Raji (cell line): ENCODE data around the gene RIPK1.

ENCODE experiments used
- POLR2A ChIP-seq: IDR thresholded peaks from 2 replicates; pipeline ENCODE4 v1.6.1; 2011; ENCODE audit warnings: low read depth, low read length, control low read depth; ENCODE audit not compliant: insufficient read depth

The RIPK1 gene

DNA sequence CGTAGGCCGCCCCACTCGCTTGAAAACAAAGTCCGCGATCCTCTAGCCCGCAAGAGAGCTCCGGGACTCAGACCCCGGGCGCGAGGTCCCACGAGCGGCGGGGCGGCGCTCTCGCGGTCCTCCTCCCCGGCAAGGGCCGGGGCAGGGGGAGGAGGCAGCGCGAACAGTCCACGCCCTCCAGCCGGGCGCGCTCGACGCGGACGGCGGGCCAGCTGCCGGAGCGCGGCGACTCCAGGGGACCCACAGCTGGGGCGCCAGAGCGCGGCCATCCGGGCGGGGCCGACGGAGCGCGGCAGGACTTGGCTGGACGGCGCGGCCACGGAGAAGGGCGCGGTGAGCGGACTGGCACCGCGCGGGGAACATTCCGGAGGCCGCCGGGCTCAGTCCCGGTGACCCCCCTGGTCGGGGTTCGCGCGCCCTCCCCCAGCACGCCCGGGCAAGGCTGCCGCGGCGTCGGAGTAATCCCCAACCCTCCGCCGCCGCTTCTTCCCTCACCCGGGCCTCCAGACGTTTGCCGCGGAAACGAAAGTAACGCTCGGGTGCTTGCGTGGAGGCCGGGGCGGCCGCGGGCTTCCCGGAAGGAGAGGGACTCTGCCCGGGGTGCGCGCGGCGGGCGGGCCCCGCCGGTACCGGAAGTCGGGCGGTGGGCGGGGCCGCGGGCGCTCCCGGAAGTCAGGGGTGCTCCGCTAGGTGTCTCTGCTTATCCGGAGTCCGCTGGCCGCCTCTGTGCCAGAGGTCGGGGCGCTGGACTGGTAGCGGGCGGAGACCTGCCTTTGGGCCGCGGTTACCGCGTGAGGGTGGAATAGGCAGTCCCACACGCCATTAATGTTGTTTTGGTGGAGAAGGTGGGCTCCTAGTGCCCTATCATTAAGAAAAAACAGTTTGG, at the start of gene RIPK1:
Gene RIPK1 (plus strand): TSS at position 166 of the 886 bp plus-strand sequence. CDS start 8,330 bp downstream, outside the sequence.
- TF ChIP-seq POLR2A, result peak; percentile 83

DNA sequence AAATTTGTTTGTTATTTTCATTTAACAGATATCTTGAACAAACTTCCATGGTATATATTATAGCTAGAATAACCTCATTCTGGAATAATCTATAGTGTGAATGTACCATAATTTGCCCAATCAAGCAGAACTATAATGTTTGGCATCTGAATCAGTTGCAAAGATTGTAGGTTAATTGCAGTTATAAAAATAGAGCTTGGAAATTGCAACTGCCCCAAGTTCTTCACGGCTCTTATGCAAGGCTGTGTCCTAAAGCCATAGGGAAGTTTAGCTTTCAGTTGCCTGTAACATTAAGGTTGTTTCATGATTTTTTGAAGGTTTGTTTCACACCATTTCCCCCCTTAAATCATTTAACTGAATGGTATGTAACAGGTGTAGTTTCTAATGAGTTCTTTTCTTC, 49.2 kb upstream of the RIPK1 start:
- TF ChIP-seq POLR2A, result no peak

DNA sequence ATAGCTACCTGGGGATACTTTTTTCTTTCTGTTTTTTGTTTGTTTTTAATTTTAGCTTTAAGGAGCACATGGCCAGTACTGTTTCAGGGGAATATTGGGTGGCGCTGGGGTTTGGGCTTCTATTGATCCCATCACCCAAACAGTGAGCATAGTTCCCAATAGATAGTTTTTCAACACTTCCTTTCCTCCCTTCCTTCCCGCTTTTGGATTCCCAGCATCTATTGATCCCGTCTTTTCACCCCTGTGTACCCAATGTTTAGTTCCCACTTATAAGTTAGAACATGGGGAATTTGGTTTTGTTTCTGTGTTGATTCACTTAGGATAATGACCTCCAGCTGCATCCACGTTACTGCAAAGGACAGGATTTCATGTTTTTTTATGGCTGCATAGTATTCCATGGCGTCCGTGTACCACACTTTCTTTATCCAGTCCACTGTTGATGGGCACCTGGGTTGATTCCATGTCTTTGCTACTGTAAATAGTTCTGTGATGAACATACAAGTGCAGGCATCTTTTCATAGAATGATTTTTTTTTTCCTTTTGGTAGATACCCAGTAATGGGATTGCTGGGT, 48.5 kb upstream of the RIPK1 start:
- no peak for TF ChIP-seq POLR2A

DNA sequence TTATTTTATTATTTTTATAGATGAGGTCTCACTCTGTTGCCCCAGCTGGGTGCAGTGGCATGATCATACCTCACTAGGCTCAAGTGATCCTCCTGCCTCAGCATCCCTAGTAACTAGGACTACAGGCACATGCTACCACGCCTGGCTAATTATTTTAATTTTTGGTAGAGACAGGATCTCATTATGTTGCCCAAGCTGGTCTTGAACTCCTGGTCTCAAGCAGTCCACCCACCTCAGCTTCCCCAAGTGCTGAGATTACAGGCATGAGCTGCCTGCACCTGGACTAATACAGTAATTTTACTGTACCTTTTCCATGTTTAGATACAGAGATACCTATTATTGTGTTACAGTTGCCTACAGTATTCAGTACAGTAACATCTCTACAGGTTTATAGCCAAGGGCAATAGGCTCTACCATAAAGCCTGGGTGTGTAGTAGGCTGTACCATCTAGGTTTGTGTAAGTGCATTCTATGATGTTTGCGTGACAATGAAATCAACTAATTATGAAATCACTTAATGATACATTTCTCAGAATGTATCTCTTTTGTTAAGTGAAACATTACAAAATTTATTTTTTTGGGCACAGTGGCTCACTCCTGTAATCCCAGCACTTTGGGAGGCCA, 47.2 kb upstream of the RIPK1 start:
- TF ChIP-seq POLR2A, result peak; percentile 15; the same call in 1 of the 2 replicates

DNA sequence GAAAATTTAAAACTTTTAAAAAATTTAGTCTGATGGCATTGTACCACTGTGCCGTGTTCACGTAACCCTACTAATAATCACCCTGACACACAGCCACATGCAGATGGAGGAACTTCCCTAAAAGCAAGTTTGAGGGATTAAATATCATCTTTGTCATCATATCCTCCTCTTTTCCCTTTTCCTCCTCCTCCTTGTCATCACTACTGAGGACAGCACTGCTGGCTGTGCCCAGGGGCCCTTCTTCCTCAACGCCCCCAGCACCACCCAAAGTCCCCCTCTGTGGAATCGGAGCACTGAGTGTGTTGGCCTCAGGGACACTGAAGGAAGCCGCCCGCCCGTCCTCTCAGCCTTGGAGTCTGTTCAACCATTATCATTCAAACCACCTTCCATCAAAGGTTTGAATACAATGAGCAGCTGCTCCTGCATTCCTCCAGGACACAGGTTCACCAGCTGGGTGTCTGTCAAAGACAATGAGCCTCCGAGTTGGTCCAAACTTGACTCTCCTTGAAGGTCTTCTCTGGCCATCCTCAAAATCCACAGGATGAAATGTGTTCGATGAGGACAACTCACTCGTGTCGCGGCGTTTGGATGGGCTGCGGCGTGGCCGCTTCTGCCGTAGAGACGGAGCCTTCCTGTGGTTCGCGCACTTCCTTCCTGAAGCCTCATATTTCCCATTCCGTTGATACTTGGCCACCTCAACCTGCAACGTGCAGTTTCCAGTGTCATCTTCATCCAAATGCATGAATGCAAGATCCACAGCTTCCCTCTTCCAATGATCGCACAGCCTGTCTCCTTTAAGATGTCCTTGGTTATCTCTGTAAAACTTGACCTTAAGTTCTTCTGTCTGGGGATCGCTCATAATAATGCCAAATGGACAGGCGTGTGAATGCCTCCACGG, 45.3 kb upstream of the RIPK1 start:
- TF ChIP-seq POLR2A, result no peak; the same call in 1 of the 2 replicates

DNA sequence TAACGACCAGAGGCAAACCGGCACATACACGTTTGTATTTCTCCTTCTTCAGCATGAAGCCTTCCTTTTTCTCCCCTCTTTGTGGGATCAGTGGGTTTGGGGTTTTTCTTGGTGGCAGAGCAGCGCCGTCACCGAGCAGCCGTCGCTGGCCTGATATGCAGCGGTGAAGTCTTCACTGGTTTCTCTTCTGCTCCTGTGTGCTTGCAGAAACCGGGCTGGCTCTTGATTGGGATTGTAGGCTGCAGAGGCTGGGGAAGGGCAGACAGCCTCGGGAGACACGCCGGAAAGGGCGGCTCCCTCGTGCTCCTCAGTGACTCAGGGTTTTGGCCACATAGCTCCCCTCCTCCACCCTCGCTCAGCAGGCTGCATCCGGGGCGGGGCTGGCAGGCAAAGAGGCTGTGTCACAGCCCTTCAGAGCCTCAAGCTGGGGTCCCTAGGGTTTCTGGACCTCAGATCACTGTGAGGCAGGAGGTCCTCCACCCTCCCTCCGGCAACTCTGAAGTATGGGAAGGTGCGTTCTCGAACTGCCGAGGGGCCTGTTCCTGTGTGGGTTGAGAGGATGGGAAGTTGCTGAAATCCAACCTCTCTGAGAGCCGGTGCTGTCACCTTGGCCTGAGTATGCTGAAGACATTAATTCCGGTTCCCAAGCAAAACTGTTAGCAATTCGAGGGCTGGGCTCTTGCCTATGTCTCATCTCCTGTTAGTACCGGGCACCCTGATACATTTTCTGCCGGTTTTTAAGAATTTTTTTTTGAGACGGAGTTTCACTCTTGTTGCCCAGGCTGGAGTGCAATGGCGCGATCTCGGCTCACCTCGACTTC, 44.4 kb upstream of the RIPK1 start:
- TF ChIP-seq POLR2A, result peak; percentile 86

DNA sequence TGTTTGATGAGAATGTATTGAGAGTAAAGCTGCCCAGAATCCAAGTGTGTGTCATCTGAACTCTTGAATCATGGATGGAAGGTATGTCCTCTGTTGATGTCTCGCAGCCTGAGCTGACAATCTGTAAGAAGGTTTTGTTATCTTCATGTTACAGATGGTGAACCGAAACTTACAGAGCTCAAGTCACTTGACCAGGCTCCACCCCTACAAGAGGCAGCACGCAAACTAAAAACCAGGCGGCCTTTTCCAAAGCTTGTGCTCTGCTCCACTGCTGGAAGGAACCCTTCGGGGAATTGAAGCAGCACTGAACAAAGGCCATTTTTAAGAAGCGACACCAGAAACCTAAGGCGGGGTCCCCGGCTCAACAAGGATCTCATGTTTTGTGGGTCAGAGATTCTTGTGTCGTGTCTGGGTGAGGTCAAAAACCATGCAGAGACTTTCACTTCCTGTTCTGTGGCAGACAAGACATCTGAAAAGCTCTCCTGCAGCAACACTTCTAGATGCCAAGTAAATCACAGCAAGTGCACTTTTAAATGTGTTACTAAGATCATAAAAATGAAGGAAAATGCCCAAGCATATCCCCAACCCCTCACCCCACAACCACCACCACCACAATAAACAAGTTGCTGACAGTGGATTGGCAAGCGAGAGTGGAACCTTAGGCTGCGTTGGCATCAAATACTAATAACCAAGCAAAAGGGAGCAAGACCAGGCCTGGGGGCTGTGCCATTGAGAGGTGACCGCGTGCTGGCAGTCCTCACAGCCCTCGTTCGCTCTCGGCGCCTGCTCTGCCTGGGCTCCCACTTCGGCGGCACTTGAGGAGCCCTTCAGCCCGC, 41.3 kb upstream of the RIPK1 start:
- no peak for TF ChIP-seq POLR2A

DNA sequence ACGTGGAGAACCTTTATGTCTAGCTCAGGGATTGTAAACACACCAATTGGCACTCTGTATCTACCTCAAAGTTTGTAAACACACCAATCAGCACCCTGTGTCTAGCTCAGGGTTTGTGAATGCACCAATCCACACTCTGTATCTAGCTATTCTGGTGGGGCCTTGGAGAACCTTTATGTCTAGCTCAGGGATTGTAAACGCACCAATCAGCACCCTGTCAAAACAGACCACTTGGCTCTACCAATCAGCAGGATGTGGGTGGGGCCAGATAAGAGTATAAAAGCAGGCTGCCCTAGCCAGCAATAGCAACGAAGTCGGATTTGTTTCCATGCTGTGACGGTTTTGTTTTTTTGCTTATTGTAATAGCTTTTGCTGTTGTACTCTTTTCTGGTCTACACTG, 40.1 kb upstream of the RIPK1 start:
- peak; percentile 48; the same call in 1 of the 2 replicates for TF ChIP-seq POLR2A

DNA sequence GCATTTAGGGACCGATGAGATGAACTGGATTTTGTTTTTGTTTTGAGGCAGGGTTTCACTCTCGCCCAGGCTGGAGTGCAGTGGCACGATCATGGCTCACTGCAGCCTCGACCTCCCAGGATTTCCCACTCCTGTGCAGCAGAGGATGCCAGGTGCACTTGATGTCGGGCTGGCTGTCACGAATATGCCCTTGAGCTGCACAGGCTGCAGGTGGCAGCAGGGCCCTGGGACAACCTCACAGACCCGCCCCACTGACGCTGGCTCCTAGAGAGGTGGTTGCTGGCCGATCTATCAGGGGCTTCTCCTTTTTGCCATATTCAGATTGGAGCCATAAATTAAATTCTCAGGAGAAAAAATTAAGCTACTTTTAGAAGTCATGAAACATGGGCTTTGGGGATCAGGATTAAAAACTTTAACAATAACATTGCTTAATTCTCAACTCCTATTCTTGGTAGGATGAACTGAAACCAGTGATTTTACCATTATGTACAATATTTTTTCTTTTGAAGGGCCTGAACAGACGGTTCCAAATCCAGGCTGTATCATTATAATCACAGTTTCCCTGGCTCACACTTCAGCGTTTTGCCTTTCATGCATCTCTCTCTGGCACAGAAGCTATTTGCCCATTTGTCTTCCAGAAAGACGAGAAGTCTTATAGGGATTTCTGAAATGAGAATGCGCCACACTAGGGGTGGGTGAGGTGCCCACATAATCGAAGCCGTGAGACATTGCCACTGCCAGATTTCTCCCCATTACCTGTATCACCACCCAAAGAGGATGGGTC, 36.2 kb upstream of the RIPK1 start:
- TF ChIP-seq POLR2A, result no peak

DNA sequence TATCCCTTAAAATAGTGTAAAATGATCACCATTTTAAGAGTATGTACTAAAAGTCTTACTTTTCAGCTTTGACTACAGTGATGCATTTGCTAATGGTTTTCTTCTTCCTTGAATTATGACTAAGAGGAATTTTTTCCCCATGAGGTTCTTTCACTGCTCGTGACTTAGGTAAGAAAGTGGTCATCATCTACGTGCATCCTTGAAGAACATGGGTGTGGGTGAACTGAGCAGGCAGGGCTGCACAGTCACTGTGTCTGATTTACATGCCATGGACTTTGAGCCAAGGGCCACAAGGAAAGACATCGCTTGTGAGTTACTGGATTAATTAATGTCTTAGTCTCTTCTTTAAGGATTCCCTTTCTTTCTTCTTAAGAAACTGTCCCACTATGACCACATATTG, 35.3 kb upstream of the RIPK1 start:
- no peak for TF ChIP-seq POLR2A

DNA sequence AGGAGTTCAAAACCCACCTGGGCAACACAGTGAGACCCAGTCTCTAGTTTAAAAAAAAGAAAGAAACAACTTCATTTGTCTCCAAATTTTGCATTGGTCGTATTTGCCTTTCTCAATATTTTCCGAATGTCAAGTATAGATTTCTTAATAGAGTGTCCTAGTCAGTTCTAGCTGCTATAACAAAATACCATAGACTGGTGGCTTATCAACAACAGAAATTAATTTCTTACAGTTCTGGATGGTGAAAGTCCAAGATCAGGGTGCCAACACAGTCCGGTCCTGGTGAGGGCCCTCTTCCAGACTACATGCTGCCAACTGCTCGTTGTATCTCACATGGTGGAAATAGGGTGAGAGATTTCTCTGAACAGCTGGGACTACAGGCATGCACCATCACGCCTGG, 34.6 kb upstream of the RIPK1 start:
- no peak for TF ChIP-seq POLR2A

DNA sequence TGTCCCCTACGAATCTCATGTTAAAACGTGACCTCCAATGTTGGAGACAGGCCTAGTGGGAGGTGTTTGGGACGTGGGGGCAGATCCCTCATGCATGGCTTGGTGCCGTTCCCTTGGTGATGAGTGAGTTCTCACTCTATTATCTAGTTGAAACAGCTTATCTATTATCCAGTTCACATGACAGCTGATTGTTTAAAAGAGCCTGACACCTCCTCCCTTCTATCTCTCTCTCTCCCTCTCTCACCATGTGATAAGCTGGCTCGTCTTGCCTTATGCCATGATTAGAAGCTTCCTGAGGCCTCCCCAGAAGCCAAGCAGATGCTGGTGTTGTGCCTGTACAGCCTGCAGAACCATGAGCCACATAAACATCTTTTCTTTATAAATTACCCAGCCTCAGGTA, 32.9 kb upstream of the RIPK1 start:
- TF ChIP-seq POLR2A, result no peak
